HUES48 (cell line): ENCODE measurements around the gene TCTN1.

Experiments
- H3K27ac ChIP-seq: one replicate; pipeline ENCODE4 v1.7.0; 2013; ENCODE audit warnings: low read depth, low read length, inconsistent platforms
- H3K27me3 ChIP-seq: 2 replicates; pipeline ENCODE4 v1.6.1; 2013; ENCODE audit warnings: mild to moderate bottlenecking, low read length; ENCODE audit not compliant: control insufficient read depth, insufficient read depth
- H3K36me3 ChIP-seq: 2 replicates; pipeline ENCODE4 v1.6.1; 2013; ENCODE audit warnings: low read length; ENCODE audit not compliant: control insufficient read depth, insufficient read depth
- H3K4me1 ChIP-seq: 2 replicates; pipeline ENCODE4 v1.6.1; 2013; ENCODE audit warnings: mild to moderate bottlenecking, low read length; ENCODE audit not compliant: control insufficient read depth, insufficient read depth
- H3K4me3 ChIP-seq: 2 replicates; pipeline ENCODE4 v1.5.1; 2013; ENCODE audit warnings: mild to moderate bottlenecking, low read depth, low read length
- H3K9ac ChIP-seq: 2 replicates; pipeline ENCODE4 v1.6.1; 2013; ENCODE audit warnings: mild to moderate bottlenecking, low read depth, low read length, moderate library complexity
- H3K9me3 ChIP-seq: 2 replicates; pipeline ENCODE4 v1.6.1; 2013; ENCODE audit warnings: low read length; ENCODE audit not compliant: control insufficient read depth, insufficient read depth

The TCTN1 gene

DNA sequence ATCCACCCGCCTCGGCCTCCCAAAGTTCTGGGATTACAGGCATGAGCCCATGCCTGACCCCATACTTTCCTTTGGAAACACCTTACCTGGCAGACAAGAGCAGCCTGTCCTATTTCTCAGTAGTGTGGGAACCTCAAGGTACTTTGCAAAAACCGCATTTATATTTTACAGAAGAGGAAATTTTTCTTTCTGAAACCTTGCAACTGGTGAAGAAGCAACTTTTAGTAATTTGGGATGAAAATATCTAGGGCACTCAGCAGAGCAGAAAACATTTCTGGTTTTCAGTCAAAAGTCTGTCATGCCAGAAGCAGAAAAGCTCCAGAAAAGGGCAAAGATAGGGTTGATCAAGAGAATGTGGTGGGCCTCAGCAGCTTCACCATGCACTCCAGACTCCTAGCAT is 53.7 kb downstream of the TCTN1 start:
- no peaks in the 10 kb centered on the region for H3K36me3 ChIP-seq

DNA sequence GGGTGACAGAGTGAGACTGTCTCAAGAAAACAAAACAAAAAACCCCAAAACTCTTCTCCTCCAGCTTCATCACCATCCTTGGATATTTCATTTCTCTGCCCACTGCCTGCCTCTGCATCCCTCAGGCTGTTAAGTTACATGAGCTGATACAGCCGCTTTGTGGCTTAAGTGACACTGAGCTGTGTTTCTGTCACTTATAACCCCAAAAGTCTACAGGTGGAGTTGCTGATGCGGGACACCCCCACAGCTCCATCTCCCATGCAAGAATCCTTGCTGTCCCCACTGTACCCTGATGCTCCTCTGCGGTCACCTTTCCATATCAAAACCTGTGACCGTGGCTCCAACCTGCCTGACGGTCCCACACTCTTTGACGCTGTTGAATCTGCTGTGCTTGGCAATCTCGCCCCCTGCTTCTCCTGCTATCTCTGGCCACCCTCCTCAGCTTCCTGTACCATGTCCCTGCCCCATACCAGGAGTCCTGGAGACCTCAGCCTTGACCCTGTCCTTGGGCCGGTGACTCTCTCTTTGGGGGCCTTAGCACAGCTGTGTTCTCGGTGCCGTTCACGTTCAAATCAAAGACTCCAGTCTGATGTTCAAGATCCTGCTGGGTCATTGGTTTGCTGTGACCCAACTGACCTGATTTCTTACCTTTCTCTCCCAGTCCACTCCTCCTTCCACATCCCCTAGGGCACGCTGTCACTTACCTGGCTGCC is 54.7 kb downstream of the TCTN1 start:
- Histone ChIP-seq H3K4me3 (no peak overlapping the region), H3K27me3 (no peaks in the 10 kb centered on the region), H3K27ac (no peak overlapping the region), H3K4me1 (no peaks in the 10 kb centered on the region), H3K9me3 (no peaks in the 10 kb centered on the region), H3K9ac (no peak overlapping the region), H3K36me3 (no peaks in the 10 kb centered on the region)

More for the DNA sequence above, 53.7 kb downstream of the TCTN1 start:
- Histone ChIP-seq H3K27ac (no peak overlapping the region), H3K27me3 (no peaks in the 10 kb centered on the region), H3K4me1 (no peaks in the 10 kb centered on the region), H3K9ac (no peak overlapping the region), H3K9me3 (no peaks in the 10 kb centered on the region), H3K4me3 (no peak overlapping the region)

DNA sequence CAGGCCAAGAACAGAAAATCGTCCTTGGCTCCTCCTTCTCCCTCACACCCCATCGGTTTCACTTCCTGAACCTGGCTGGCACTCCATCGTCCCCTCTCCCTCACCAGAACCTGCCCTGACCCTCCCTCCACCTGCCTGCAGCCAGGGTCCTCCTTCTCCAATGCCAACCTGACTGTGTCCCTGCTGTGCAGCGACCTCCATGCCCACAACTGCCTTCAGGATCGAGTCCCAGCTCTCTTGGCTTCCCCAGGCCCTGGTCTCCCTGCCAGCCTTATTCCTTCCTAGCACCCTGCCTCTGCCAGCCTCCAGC is 55.2 kb downstream of the TCTN1 start:
- no peak overlapping the region for H3K4me3 ChIP-seq
- no peaks in the 10 kb centered on the region for H3K4me1 ChIP-seq
- no peak overlapping the region for H3K27ac ChIP-seq
- H3K9me3 ChIP-seq = no peaks in the 10 kb centered on the region
- no peaks in the 10 kb centered on the region for H3K36me3 ChIP-seq
- H3K9ac ChIP-seq = no peak overlapping the region
- no peaks in the 10 kb centered on the region for H3K27me3 ChIP-seq

DNA sequence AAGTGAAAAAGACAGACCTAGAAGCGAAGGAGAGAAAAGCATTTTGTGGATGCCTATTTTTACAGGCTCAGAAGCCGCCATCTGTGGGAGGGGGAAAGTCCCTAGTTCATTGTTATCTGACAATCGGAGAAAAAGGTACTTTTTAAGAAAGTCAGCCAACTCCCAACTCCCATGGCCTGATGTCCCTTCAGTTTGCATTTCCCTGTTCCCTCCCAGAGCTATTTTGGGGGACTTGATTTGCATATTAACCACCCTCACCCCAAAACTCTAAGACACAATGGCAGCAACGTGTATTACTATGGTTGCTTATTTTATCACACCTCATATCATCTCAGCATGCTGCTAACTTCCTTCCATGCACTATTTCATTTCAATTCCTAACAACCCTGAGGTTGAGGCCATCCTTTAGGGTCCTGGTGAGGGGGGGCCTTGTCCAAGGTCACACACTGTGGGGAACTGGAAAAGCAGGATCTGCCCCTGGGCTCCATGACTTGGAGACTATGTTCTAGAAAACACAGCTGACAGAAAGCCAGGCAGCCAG is 56.3 kb downstream of the TCTN1 start:
- Histone ChIP-seq H3K27me3 (no peaks in the 10 kb centered on the region), H3K9me3 (no peaks in the 10 kb centered on the region), H3K27ac (no peak overlapping the region), H3K9ac (no peak overlapping the region), H3K4me1 (no peaks in the 10 kb centered on the region), H3K36me3 (no peaks in the 10 kb centered on the region), H3K4me3 (no peak overlapping the region)

DNA sequence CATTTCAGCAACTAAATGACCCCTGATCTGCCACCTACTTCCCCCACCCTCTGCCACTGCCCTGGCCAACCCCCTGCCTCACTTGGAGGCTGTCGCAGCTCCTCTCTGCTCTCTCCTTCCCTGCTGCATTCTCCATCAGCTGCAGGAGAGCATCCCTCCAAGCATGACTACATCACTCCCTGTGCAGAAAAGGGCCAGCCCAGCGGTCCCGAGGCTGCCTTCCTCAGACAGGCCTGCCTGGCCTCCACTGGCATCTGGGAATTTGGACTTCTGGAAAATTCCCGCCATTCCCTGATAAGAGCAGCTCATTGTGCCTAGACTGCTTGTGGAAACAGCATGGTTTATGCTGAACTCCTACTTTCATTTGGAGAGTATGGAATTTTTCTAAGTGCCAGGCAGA is 62.2 kb downstream of the TCTN1 start:
- no peaks in the 10 kb centered on the region for H3K27me3 ChIP-seq
- no peak overlapping the region for H3K9ac ChIP-seq
- H3K27ac ChIP-seq = no peak overlapping the region
- no peaks in the 10 kb centered on the region for H3K36me3 ChIP-seq
- no peaks in the 10 kb centered on the region for H3K9me3 ChIP-seq
- H3K4me3 ChIP-seq = no peak overlapping the region
- H3K4me1 ChIP-seq = no peaks in the 10 kb centered on the region

GRCh38 chr12:110677206-110677911 is 63.4 kb downstream of the TCTN1 start:
- H3K9me3 ChIP-seq = no peaks in the 10 kb centered on the region
- no peaks in the 10 kb centered on the region for H3K27me3 ChIP-seq
- H3K4me3 ChIP-seq = no peak overlapping the region
- H3K36me3 ChIP-seq = no peaks in the 10 kb centered on the region
- H3K4me1 ChIP-seq = no peaks in the 10 kb centered on the region
- no peak overlapping the region for H3K9ac ChIP-seq
- peak overlapping the region; percentile 20 for H3K27ac ChIP-seq

DNA sequence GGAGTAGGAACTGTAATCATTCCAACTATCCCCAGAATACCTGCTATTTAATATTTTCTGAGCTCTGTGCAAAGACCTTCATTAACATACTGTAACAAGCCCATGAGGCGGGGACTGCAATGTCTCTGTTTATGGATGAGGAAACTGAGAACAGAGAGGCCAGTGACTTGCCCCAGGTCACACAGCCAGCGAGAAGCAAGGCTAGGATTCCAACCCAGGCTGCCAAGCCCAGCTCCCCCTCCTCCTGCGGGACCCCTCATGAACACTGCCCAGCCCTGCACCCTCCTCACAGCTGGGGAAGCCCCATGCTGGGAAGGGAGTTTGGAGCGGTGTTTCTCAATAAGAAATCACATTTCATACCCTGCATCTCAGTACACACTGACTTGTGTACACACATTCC is 64.1 kb downstream of the TCTN1 start:
- H3K27ac ChIP-seq = peak overlapping the region; percentile 20
- H3K9ac ChIP-seq = no peak overlapping the region
- no peaks in the 10 kb centered on the region for H3K27me3 ChIP-seq
- no peak overlapping the region for H3K4me3 ChIP-seq
- H3K9me3 ChIP-seq = no peaks in the 10 kb centered on the region
- H3K4me1 ChIP-seq = no peaks in the 10 kb centered on the region
- no peaks in the 10 kb centered on the region for H3K36me3 ChIP-seq

- Histone ChIP-seq H3K9me3 (no peaks in the 10 kb centered on the region), H3K36me3 (no peaks in the 10 kb centered on the region), H3K27me3 (no peaks in the 10 kb centered on the region), H3K4me3 (no peak overlapping the region), H3K4me1 (no peaks in the 10 kb centered on the region), H3K27ac (no peak overlapping the region), H3K9ac (no peak overlapping the region)
These were observed 65.3 kb downstream of the TCTN1 start for GRCh38 chr12:110679201-110679600.

DNA sequence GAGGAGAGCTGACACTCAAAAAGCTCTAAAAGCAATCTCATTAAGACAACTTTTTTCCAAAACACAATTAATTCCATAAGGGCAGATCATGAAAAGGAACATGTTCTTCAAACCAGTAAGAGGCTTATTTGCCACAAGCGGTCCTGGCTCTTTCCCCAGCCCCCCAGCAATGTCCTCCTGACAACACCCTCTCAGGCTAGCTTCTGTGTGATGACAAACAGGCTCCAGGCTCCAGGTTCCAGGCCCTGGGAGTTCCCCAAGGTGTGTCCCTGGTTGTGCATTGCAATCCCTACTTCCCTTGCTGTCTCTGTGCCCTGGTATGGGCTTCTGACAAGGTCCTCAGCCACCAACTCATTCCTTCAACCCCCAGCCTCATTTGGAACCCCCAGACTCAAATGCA is 66.1 kb downstream of the TCTN1 start:
- no peaks in the 10 kb centered on the region for H3K27me3 ChIP-seq
- no peaks in the 10 kb centered on the region for H3K4me1 ChIP-seq
- H3K9me3 ChIP-seq = no peaks in the 10 kb centered on the region
- H3K27ac ChIP-seq = no peak overlapping the region
- no peaks in the 10 kb centered on the region for H3K36me3 ChIP-seq
- no peak overlapping the region for H3K4me3 ChIP-seq
- H3K9ac ChIP-seq = no peak overlapping the region

DNA sequence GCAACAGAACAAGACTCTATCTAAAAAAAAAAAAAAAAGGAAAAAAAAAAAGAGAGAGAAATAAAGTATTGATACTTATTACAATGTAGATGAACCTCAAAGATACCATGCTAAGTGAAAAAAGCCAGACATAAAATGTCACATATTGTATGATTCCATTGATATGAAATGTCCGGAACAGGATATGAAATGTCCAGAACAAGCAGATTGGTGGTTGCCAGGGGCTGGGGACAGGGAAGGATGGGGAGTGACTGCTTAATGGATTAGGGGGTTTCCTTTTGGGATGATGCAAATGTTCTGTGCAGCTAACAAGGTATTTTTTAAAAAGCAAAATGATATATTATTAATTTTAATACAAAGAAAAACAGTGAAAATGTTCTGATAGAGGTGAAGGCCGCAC is 70.0 kb downstream of the TCTN1 start:
- H3K9ac ChIP-seq = no peak overlapping the region
- no peak overlapping the region for H3K27ac ChIP-seq
- H3K9me3 ChIP-seq = no peaks in the 10 kb centered on the region
- no peaks in the 10 kb centered on the region for H3K4me1 ChIP-seq
- H3K27me3 ChIP-seq = peaks cover 16% of the 10 kb centered on the region
- H3K36me3 ChIP-seq = no peaks in the 10 kb centered on the region
- H3K4me3 ChIP-seq = no peak overlapping the region

DNA sequence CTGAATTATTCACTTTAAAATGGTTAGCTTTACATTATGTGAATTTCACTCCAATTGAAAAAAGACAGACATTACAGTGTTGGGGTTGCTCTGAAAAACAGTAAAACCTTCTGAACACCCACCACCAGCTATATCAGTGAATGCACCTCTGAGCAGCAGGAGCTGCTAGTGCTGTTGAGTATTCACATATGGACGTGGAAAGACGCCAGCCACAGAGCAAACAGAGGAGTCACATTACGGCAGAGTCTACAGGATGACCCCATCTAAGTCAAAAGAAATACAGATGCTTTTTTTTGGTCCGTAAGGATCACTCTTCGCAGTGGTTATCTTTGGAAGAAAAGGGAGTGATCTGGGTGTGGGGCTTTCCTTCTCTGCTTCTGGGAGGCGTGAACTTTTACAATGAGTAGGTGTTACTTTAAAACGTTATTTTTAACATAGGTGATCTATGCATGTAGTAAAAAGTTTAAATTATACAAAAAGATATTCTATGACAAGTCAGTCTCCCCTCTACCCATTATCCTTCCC is 70.4 kb downstream of the TCTN1 start:
- Histone ChIP-seq H3K4me1 (peaks cover under 1% of the 10 kb centered on the region; the same call in 1 of the 2 replicates), H3K36me3 (no peaks in the 10 kb centered on the region), H3K9me3 (no peaks in the 10 kb centered on the region), H3K27ac (no peak overlapping the region), H3K4me3 (no peak overlapping the region), H3K9ac (no peak overlapping the region), H3K27me3 (peaks cover 16% of the 10 kb centered on the region)
